Activated CD4-positive, alpha-beta memory T cell treated with anti-CD3 and anti-CD28 coated beads for 36 hours (primary cell): ENCODE measurements around the gene OPRL1. TPM values are rescaled to one million over a fixed set of nuclear protein-coding genes. Genes with fewer than 3 reads are reported as not detected.
A peak's percentile ranks its signal among the peaks of the same experiment; 100 is the strongest.
"Not testable (repeated sequence)": the region's sequence is repeated elsewhere in the genome, so short reads cannot be mapped to it uniquely, and the experiment has no call there.

Experiments used
- CTCF ChIA-PET: fragments of 350-600 bp; sonication (Branson Sonifier 250); formaldehyde crosslinking; loops from one replicate; lab custom pipeline; 2021; ENCODE audit warnings: antibody characterized with exemption, inconsistent platforms; lab: Charles Lee
- POLR2A ChIA-PET: fragments of 350-600 bp; sonication (Branson Sonifier 250); formaldehyde crosslinking; loops from one replicate; lab custom pipeline; 2021; ENCODE audit warnings: antibody characterized with exemption; lab: Charles Lee
- DNase-seq: peaks from one replicate; pipeline ENCODE4 v3.0.0-alpha.2; 2020
- H3K27ac Mint-ChIP-seq: one replicate; pipeline ENCODE4 v1.8.0; 2021; ENCODE audit warnings: mixed read lengths
- H3K27me3 Mint-ChIP-seq: one replicate; pipeline ENCODE4 v1.8.0; 2021; ENCODE audit warnings: mixed read lengths
- H3K36me3 Mint-ChIP-seq: one replicate; pipeline ENCODE4 v1.8.0; 2021; ENCODE audit warnings: mixed read lengths
- H3K4me1 Mint-ChIP-seq: one replicate; pipeline ENCODE4 v1.8.0; 2021; ENCODE audit warnings: low read depth, mixed read lengths
- H3K4me3 Mint-ChIP-seq: one replicate; pipeline ENCODE4 v1.8.0; 2021; ENCODE audit warnings: mild to moderate bottlenecking, mixed read lengths
- H3K9me3 Mint-ChIP-seq: one replicate; pipeline ENCODE4 v1.8.0; 2021; ENCODE audit warnings: mixed read lengths
- intact Hi-C: fragments of 100-400 bp; cut with micrococcal nuclease; formaldehyde crosslinking; loops from one replicate; pipeline ENCODE4 v1.15.1; 2023
- total RNA-seq, 2 experiments: library from RNA; stranded (reverse); gene quantifications; one replicate each; pipeline ENCODE4 v1.2.3, GENCODE V29; 2021

OPRL1 gene
- total RNA-seq, 2 experiments from 2014 or later, result 0.63 to 0.71 TPM

- H3K27ac Mint-ChIP-seq, H3K4me1 Mint-ChIP-seq, H3K36me3 Mint-ChIP-seq, H3K9me3 Mint-ChIP-seq, DNase-seq, H3K27me3 Mint-ChIP-seq, CTCF ChIA-PET, intact Hi-C loops, H3K4me3 Mint-ChIP-seq, POLR2A ChIA-PET: not testable (repeated sequence)
Measured at GRCh38 chr20:64117432-64117777, 37.5 kb downstream of the OPRL1 start.

- Mint-ChIP-seq H3K9me3 (no peaks in the 10 kb centered on the region), H3K27me3 (peaks cover 8% of the 10 kb centered on the region), H3K4me1 (peaks cover 8% of the 10 kb centered on the region), H3K36me3 (no peaks in the 10 kb centered on the region), H3K27ac (no peak overlapping the region), H3K4me3 (no peak overlapping the region)
- intact Hi-C loops, result no loop called here
- no peak for DNase-seq
- ChIA-PET CTCF (interaction anchor here (0.7 to 4.6 kb wide), 7 partner anchors 18 to 896 kb away, joined by 3 to 51 read pairs (median 17); partner anchors contain the start of genes LKAAEAR1, PRPF6, RGS19 and SAMD10), POLR2A (no interaction called here)
Measured at GRCh38 chr20:64119301-64119680, 39.4 kb downstream of the OPRL1 start.

GRCh38 chr20:64119681-64120341, 39.9 kb downstream of the OPRL1 start:
- intact Hi-C loops, result loop anchor here (1.0 to 10.0 kb wide), 5 partner anchors 18 to 140 kb away; partner anchors contain the start of gene TCEA2
- Mint-ChIP-seq H3K4me3 (peak overlapping the region; percentile 35), H3K27me3 (peaks cover 8% of the 10 kb centered on the region), H3K36me3 (no peaks in the 10 kb centered on the region), H3K9me3 (no peaks in the 10 kb centered on the region), H3K27ac (no peak overlapping the region), H3K4me1 (peaks cover 8% of the 10 kb centered on the region)
- DNase-seq, result no peak
- ChIA-PET POLR2A (no interaction called here), CTCF (interaction anchor here (0.6 to 4.6 kb wide), 20 partner anchors 8 to 897 kb away, joined by 3 to 51 read pairs (median 6); partner anchors contain the start of genes LKAAEAR1, OPRL1, PRPF6 and PTK6)

DNA sequence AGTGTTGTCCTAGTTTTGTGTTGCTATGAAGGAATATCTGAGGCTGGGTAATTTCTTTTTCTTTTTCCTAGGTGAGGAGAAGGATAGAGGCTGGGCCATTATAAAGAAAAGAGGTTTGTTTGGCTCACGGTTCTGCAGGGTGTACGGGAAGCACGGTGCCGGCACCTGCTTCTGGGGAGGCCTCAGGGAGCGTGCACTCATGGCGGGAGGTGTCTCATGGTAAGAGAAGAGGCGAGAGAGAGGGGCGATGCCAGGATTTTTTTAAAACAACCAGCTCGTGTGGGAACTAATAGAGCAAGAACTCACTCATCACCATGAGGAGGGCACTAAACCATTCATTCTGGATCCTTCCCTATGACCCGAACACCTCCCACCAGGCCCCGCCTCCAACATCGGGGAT, 41.7 kb downstream of the OPRL1 start:
- Mint-ChIP-seq H3K36me3 (no peaks in the 10 kb centered on the region), H3K27me3 (peaks cover 8% of the 10 kb centered on the region), H3K27ac (no peak overlapping the region), H3K4me3 (no peak overlapping the region), H3K9me3 (no peaks in the 10 kb centered on the region), H3K4me1 (peaks cover 8% of the 10 kb centered on the region)
- DNase-seq, result no peak
- ChIA-PET CTCF (interaction anchor here (0.8 to 4.6 kb wide), 10 partner anchors 10 to 625 kb away, joined by 3 to 51 read pairs (median 8); partner anchors contain the start of genes LKAAEAR1, PRPF6 and SAMD10), POLR2A (no interaction called here)
- intact Hi-C loops, result loop anchor here (10.0 kb wide), 1 partner anchor 57 kb away; the partner anchor contains the start of gene TCEA2

GRCh38 chr20:64122927-64123326, 43.0 kb downstream of the OPRL1 start:
- POLR2A ChIA-PET, H3K27me3 Mint-ChIP-seq, DNase-seq, H3K27ac Mint-ChIP-seq, H3K4me3 Mint-ChIP-seq, H3K36me3 Mint-ChIP-seq, H3K9me3 Mint-ChIP-seq, H3K4me1 Mint-ChIP-seq: not testable (repeated sequence)
- intact Hi-C loops, result loop anchor here (10.0 kb wide), 1 partner anchor 58 kb away; the partner anchor contains the start of gene TCEA2
- CTCF ChIA-PET, result interaction anchor here (0.7 to 4.2 kb wide), 3 partner anchors 22 to 143 kb away, joined by 3 to 33 read pairs (median 4); no protein-coding TSS in a partner anchor

DNA sequence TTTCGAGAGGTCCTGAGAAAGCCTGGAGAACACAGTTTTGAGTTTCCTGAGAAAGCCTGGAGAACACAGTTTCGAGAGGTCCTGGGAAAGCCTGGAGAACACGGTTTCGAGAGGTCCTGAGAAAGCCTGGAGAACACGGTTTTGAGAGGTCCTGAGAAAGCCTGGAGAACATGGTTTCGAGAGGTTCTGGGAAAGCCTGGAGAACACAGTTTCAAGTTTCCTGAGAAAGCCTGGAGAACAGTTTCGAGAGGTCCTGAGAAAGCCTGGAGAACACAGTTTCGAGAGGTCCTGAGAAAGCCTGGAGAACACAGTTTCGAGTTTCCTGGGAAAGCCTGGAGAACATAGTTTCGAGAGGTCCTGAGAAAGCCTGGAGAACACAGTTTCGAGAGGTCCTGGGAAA, 43.6 kb downstream of the OPRL1 start:
- CTCF ChIA-PET, H3K9me3 Mint-ChIP-seq, H3K27ac Mint-ChIP-seq, DNase-seq, POLR2A ChIA-PET, H3K4me1 Mint-ChIP-seq, H3K36me3 Mint-ChIP-seq, H3K4me3 Mint-ChIP-seq: not testable (repeated sequence)
- peaks cover 11% of the 10 kb centered on the region for H3K27me3 Mint-ChIP-seq
- intact Hi-C loops, result loop anchor here (10.0 kb wide), 1 partner anchor 59 kb away; the partner anchor contains the start of gene TCEA2

DNA sequence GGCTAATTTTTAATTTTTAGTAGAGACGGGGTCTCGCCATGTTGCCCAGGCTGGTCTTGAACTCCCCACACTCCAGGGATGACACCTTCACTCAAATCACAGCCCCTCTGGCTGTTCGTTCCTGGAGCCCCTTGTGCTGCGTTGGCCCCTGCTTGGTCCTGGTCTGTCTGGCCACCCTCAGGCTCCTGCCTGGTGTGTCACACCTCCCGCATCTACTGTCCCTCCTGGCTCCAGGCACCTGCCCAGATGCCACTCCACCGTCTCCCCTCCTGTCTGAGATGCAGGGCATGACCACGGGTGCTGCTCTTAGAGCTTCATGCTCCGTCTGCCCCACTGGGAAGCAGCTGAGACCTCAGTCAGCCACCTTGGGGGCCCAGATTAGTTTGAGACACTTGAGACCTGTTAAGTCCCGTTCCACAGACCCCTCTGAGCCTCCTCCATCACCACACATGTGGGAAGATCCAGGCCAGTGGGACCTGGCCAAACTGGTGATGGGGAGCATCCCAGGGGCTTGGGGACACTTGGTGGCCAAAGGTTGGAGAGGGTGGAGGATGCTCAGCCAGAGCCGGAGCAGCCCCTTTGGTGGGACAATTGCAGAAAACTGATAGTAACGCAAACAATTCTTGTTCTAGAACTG, 49.4 kb downstream of the OPRL1 start:
- Mint-ChIP-seq H3K4me1 (no peaks in the 10 kb centered on the region), H3K9me3 (no peaks in the 10 kb centered on the region), H3K4me3 (no peak overlapping the region), H3K27ac (no peak overlapping the region), H3K36me3 (no peaks in the 10 kb centered on the region), H3K27me3 (peaks cover 10% of the 10 kb centered on the region)
- CTCF ChIA-PET, result no interaction called here
- no peak for DNase-seq
- POLR2A ChIA-PET, result no interaction called here
- intact Hi-C loops, result loop anchor here (10.0 kb wide), 1 partner anchor 64 kb away; the partner anchor contains the start of gene TCEA2

DNA sequence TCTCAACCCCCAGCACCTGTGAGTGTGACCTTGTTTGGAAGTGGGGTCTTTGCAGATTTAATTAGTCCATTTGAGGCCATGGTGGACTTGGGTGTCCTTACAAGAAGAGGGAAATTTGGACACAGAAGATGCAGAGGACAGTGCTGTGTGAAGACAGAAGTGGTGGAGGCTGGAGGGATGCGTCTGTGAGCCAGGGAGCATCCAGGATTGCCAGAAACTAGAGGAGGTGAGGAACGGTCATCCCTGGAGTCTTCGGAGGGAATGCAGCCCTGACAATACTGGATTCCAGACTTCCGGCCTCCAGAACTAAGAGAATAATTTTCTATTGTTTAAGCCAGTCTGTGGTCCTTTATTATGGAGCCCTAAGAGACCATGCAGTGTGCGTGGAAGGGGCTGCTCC, 50.4 kb downstream of the OPRL1 start:
- Mint-ChIP-seq H3K27me3 (peaks cover 10% of the 10 kb centered on the region), H3K27ac (no peak overlapping the region), H3K9me3 (no peaks in the 10 kb centered on the region), H3K4me1 (no peaks in the 10 kb centered on the region), H3K36me3 (no peaks in the 10 kb centered on the region), H3K4me3 (no peak overlapping the region)
- intact Hi-C loops, result no loop called here
- ChIA-PET POLR2A (no interaction called here), CTCF (no interaction called here)
- no peak for DNase-seq

- H3K4me3 Mint-ChIP-seq, result no peak overlapping the region
- H3K9me3 Mint-ChIP-seq, result no peaks in the 10 kb centered on the region
- peaks cover 10% of the 10 kb centered on the region for H3K27me3 Mint-ChIP-seq
- POLR2A ChIA-PET, result no interaction called here
- DNase-seq, result no peak
- intact Hi-C loops, result no loop called here
- no peak overlapping the region for H3K27ac Mint-ChIP-seq
- no peaks in the 10 kb centered on the region for H3K4me1 Mint-ChIP-seq
- no peaks in the 10 kb centered on the region for H3K36me3 Mint-ChIP-seq
- CTCF ChIA-PET, result no interaction called here
Measured at GRCh38 chr20:64130876-64131275, 51.0 kb downstream of the OPRL1 start.

- H3K9me3 Mint-ChIP-seq, result no peaks in the 10 kb centered on the region
- H3K27ac Mint-ChIP-seq, result no peak overlapping the region
- intact Hi-C loops, result no loop called here
- DNase-seq, result no peak
- ChIA-PET CTCF (interaction anchor here (0.6 kb wide), 1 partner anchor 48 kb away, joined by 3 read pairs; the partner anchor contains the start of gene LKAAEAR1), POLR2A (no interaction called here)
- H3K4me1 Mint-ChIP-seq, result no peaks in the 10 kb centered on the region
- H3K27me3 Mint-ChIP-seq, result peaks cover 10% of the 10 kb centered on the region
- no peak overlapping the region for H3K4me3 Mint-ChIP-seq
- H3K36me3 Mint-ChIP-seq, result no peaks in the 10 kb centered on the region
Measured at GRCh38 chr20:64131406-64131805, 51.5 kb downstream of the OPRL1 start.

GRCh38 chr20:64133951-64134407, 54.1 kb downstream of the OPRL1 start:
- Mint-ChIP-seq H3K9me3 (no peaks in the 10 kb centered on the region), H3K4me1 (no peaks in the 10 kb centered on the region), H3K27me3 (peaks cover 4% of the 10 kb centered on the region), H3K4me3 (no peak overlapping the region), H3K36me3 (no peaks in the 10 kb centered on the region), H3K27ac (no peak overlapping the region)
- no peak for DNase-seq
- intact Hi-C loops, result no loop called here
- ChIA-PET CTCF (no interaction called here), POLR2A (no interaction called here)

DNA sequence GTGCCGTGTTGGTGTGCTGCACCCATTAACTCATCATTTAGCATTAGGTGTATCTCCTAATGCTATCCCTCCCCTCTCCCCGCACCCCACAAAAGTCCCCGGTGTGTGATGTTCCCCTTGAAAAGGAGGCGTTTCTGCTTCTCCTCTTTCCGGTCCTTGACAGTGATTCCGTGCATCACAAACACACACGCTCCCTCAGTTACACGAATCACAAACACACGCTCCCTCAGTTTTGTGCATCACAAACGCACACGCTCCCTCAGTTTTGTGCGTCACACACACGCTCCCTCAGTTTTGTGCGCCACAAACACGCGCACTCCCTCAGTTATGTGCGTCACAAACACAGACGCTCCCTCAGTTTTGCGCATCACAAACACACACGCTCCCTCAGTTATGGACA, 54.9 kb downstream of the OPRL1 start:
- DNase-seq, CTCF ChIA-PET, H3K27ac Mint-ChIP-seq, H3K4me3 Mint-ChIP-seq, POLR2A ChIA-PET, H3K9me3 Mint-ChIP-seq, H3K36me3 Mint-ChIP-seq, H3K27me3 Mint-ChIP-seq, intact Hi-C loops, H3K4me1 Mint-ChIP-seq: not testable (repeated sequence)
